A549 (cell line): ENCODE data around the gene HNF4A. TPM values are rescaled to one million over a fixed set of nuclear protein-coding genes. Genes with fewer than 3 reads are reported as not detected.

Experiments
- ATAC-seq, 2 experiments: fragments of 200-7000 bp in 1 of 2; fragments of >200 bp in 1 of 2; cut with Nextera tagmentation in 1 of 2; cut with Tn5 transposase in 1 of 2; 3 replicates each; pipeline versions ENCODE4 v1.8.0 to v1.9.1; 2018 to 2020; ENCODE audit warnings: mild to moderate bottlenecking in 1 of 2, moderate library complexity in 1 of 2
- CTCF ChIA-PET: fragments of 300-600 bp; sonication (Branson Sonifier 250); formaldehyde crosslinking; extraction: SDS; loops from one replicate; lab custom pipeline; 2021; ENCODE audit warnings: antibody characterized with exemption, inconsistent platforms; lab: Yijun Ruan, JAX
- POLR2A ChIA-PET: fragments of 350-600 bp; formaldehyde crosslinking; extraction: SDS; loops from one replicate; lab custom pipeline; 2021; ENCODE audit warnings: antibody characterized with exemption, inconsistent platforms; lab: Yijun Ruan, JAX
- DNase-seq, 2 experiments: peaks; one replicate each; pipeline versions ENCODE4 v3.0.0 to v3.0.0-alpha.2; 2011 to 2016; ENCODE audit warnings: low read depth in 1 of 2, low spot score in 1 of 2
- FAIRE-seq: peaks from 2 replicates; lab custom pipeline; 2011; peaks lifted over from hg19 to GRCh38; lab: Jason Lieb, UNC
- H3K27ac ChIP-seq, 2 experiments: fragments of >200 bp; sonication (Bioruptor Twin); formaldehyde crosslinking; 3 replicates each; pipeline ENCODE4 v1.5.1; 2016 to 2017
- H3K4me1 ChIP-seq: fragments of >200 bp; sonication (Bioruptor Twin); formaldehyde crosslinking; 3 replicates; pipeline ENCODE4 v1.6.1; 2016
- H3K4me2 ChIP-seq: fragments of >200 bp; sonication (Bioruptor Twin); formaldehyde crosslinking; 3 replicates; pipeline ENCODE4 v1.6.1; 2016
- H3K4me3 ChIP-seq: fragments of >200 bp; sonication (Bioruptor Twin); formaldehyde crosslinking; 3 replicates; pipeline ENCODE4 v1.5.1; 2016
- H3K9me3 ChIP-seq: fragments of >200 bp; sonication (Bioruptor Twin); formaldehyde crosslinking; 3 replicates; pipeline ENCODE4 v1.6.1; 2016
- BCL3 ChIP-seq: fragments of >200 bp; sonication (Bioruptor Twin); formaldehyde crosslinking; IDR thresholded peaks from 3 replicates; pipeline ENCODE4 v1.6.1; 2016
- CEBPB ChIP-seq, 2 experiments: fragments of >200 bp in 1 of 2; sonication (Bioruptor Twin) in 1 of 2; formaldehyde crosslinking in 1 of 2; IDR thresholded peaks; 2 replicates each; pipeline ENCODE4 v1.6.1; 2012 to 2016
- EP300 ChIP-seq, 2 experiments: fragments of >200 bp; sonication (Bioruptor Twin); formaldehyde crosslinking; IDR thresholded peaks; 2 replicates in 1 of 2; 3 replicates in 1 of 2; pipeline ENCODE4 v1.6.1; 2016 to 2017
- FOXS1 ChIP-seq: fragments of 250-450 bp; sonication (Bioruptor Pico); IDR thresholded peaks from 2 replicates; pipeline ENCODE4 v1.5.0; 2020; ENCODE audit warnings: mild to moderate bottlenecking, moderate library complexity
- HMGXB4 ChIP-seq: fragments of 250-450 bp; sonication (Bioruptor Pico); IDR thresholded peaks from 2 replicates; pipeline ENCODE4 v1.5.0; 2021; ENCODE audit warnings: mild to moderate bottlenecking, moderate library complexity, borderline replicate concordance
- HOXA7 ChIP-seq: fragments of 250-450 bp; sonication (Bioruptor Pico); IDR thresholded peaks from 2 replicates; pipeline ENCODE4 v1.5.0; 2020; ENCODE audit warnings: mild to moderate bottlenecking, moderate library complexity
- HOXB13 ChIP-seq: fragments of 250-450 bp; sonication (Bioruptor Pico); IDR thresholded peaks from 2 replicates; pipeline ENCODE4 v1.5.0; 2020; ENCODE audit warnings: low read depth, mild to moderate bottlenecking, moderate library complexity
- HOXB5 ChIP-seq: fragments of 250-450 bp; sonication (Bioruptor Pico); IDR thresholded peaks from 2 replicates; pipeline ENCODE4 v1.5.0; 2020; ENCODE audit warnings: mild to moderate bottlenecking, moderate library complexity
- MAZ ChIP-seq: fragments of 150-350 bp; IDR thresholded peaks from 2 replicates; pipeline ENCODE4 v1.6.1; 2014; ENCODE audit warnings: antibody characterized with exemption, low read depth, low read length, borderline replicate concordance
- NFE2L2 ChIP-seq: fragments of 150-350 bp; conservative IDR thresholded peaks from 2 replicates; pipeline ENCODE4 v1.6.1; 2014; ENCODE audit warnings: low read length
- POLR2A ChIP-seq: IDR thresholded peaks from 2 replicates; pipeline ENCODE4 v1.6.1; 2012; ENCODE audit warnings: mild to moderate bottlenecking, low read length
- POLR2AphosphoS2 ChIP-seq: conservative IDR thresholded peaks from 2 replicates; pipeline ENCODE4 v1.6.1; 2012; ENCODE audit warnings: low read length, improper control_type of control experiment, inconsistent platforms
- RAD21 ChIP-seq, 2 experiments: fragments of >200 bp in 1 of 2; sonication (Bioruptor Twin) in 1 of 2; formaldehyde crosslinking in 1 of 2; IDR thresholded peaks in 1 of 2; conservative IDR thresholded peaks in 1 of 2; 2 replicates in 1 of 2; 3 replicates in 1 of 2; pipeline ENCODE4 v1.6.1; 2012 to 2018; ENCODE audit warnings: inconsistent platforms in 1 of 2
- RCOR1 ChIP-seq: fragments of 150-350 bp; IDR thresholded peaks from 2 replicates; pipeline ENCODE4 v1.6.1; 2014; ENCODE audit warnings: antibody characterized with exemption, low read length, low read depth
- RFX5 ChIP-seq: fragments of 450-650 bp; IDR thresholded peaks from 2 replicates; pipeline ENCODE4 v1.7.1; 2014; ENCODE audit warnings: antibody characterized with exemption, mild to moderate bottlenecking, moderate library complexity
- ZC3H11A ChIP-seq: fragments of 450-650 bp; IDR thresholded peaks from 2 replicates; pipeline ENCODE4 v1.6.1; 2014; ENCODE audit warnings: antibody characterized with exemption, mild to moderate bottlenecking
- ZFP36 ChIP-seq: fragments of 450-650 bp; IDR thresholded peaks from 2 replicates; pipeline ENCODE4 v1.6.1; 2014; ENCODE audit warnings: borderline replicate concordance; ENCODE audit not compliant: partially characterized antibody
- ZNF302 ChIP-seq: fragments of 250-450 bp; sonication (Bioruptor Pico); IDR thresholded peaks from 2 replicates; pipeline ENCODE4 v1.9.0; 2021; ENCODE audit warnings: inconsistent platforms, mild to moderate bottlenecking, moderate library complexity
- WGBS: methylation state at CpG from one replicate; pipeline ENCODE4 v1.1.6; 2017; ENCODE audit errors: missing lambda C conversion rate; 5-methylcytosine and 5-hydroxymethylcytosine counted together
- polyA plus RNA-seq, 4 experiments: library from polyadenylated mRNA; depleted of rRNA in 3 of 4; stranded (reverse); fragments of >200 nt; fragmentation: RNase III in 1 of 4; extraction: RNeasy Plus Mini Kit Qiagen cat#74134 plus additional on column Dnase treatment in 1 of 4; gene quantifications; 2 replicates in 3 of 4; 3 replicates in 1 of 4; pipeline ENCODE4 v1.2.3, GENCODE V29; 2011 to 2017
- TF ChIP-seq, protein P1 (sequence below): IDR thresholded peaks from 2 replicates; pipeline ENCODE4 v1.6.1; 2012

Gene HNF4A
- polyA plus RNA-seq, 2 of the 4 experiments (the other 2 are of a cell fraction): 20.0 to 26.2 TPM

DNA sequence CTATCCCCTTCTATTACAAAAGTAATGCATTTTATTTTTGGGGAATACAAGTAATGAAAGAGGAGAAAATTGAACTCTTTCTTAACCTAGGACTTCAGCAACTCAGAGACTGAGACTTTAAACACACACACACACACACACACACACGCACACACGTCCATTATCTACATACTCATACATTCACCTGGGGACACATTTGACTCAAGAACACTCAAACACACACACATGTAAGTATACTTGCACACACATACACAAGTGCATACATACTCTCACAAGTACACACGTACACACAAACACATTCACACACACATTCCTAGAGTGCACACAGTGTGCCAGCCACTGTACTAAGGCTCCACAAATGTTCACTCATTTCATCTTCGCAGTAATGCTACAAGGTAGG is 20.8 kb upstream of the HNF4A start:
- Histone ChIP-seq H3K9me3 (no peaks in the 10 kb centered on the region), H3K4me2 (no peak overlapping the region), H3K27ac (no peak overlapping the region; a peak in 1 of 6 replicates), H3K4me1 (peaks cover 18% of the 10 kb centered on the region; the same call in 1 of the 3 replicates), H3K4me3 (no peak overlapping the region)
- DNase-seq: no peak
- no peak for ATAC-seq
- CTCF ChIA-PET: no interaction called here
- FAIRE-seq: no peak
- POLR2A ChIA-PET: no interaction called here
- 87% methylated on average over 4 of the region's 4 CpGs for WGBS
- TF ChIP-seq ZFP36: no peak
- no peak for TF ChIP-seq POLR2AphosphoS2
- no peak for TF ChIP-seq BCL3
- TF ChIP-seq RCOR1: no peak
- no peak for TF ChIP-seq RAD21 (conservative IDR thresholded peaks at IDR 0.05 in 1 of 2, IDR thresholded peaks at IDR 0.05 in 1 of 2)
- no peak for TF ChIP-seq NFE2L2
- TF ChIP-seq, protein P1, sequence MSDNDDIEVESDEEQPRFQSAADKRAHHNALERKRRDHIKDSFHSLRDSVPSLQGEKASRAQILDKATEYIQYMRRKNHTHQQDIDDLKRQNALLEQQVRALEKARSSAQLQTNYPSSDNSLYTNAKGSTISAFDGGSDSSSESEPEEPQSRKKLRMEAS: no peak
- no peak for TF ChIP-seq EP300 (IDR thresholded peaks at IDR 0.05)
- TF ChIP-seq MAZ: no peak

- ChIA-PET POLR2A (no interaction called here), CTCF (interaction anchor here (0.6 to 1.0 kb wide), 2 partner anchors 19 to 24 kb away, joined by 3 to 5 read pairs; partner anchors contain the start of gene FITM2)
- Histone ChIP-seq H3K27ac (peak overlapping the region in 1 of 2 experiments; percentile 33; a peak in 2 of 6 replicates), H3K4me1 (peaks cover 18% of the 10 kb centered on the region; the same call in 1 of the 3 replicates)
- DNase-seq (no peak), FAIRE-seq (no peak), ATAC-seq (no peak)
- WGBS: 91% methylated on average over 2 of the region's 2 CpGs
- TF ChIP-seq, protein P1: no peak
- no peak for TF ChIP-seq ZC3H11A
- no peak for TF ChIP-seq ZNF302 (CRISPR knock-in tag)
- TF ChIP-seq NFE2L2: no peak
- TF ChIP-seq HOXB5 (CRISPR knock-in tag): no peak
- no peak for TF ChIP-seq HOXB13 (CRISPR knock-in tag)
- no peak for TF ChIP-seq HOXA7 (CRISPR knock-in tag)
- TF ChIP-seq CEBPB (IDR thresholded peaks at IDR 0.05): no peak
- TF ChIP-seq RFX5: no peak
- TF ChIP-seq, all 56 proteins: peak for 0
- Histone ChIP-seq H3K9me3 (no peaks in the 10 kb centered on the region), H3K4me3 (no peak overlapping the region), H3K4me2 (no peak overlapping the region)
These were observed 19.8 kb upstream of the HNF4A start for GRCh38 chr20:44335675-44336074.

DNA sequence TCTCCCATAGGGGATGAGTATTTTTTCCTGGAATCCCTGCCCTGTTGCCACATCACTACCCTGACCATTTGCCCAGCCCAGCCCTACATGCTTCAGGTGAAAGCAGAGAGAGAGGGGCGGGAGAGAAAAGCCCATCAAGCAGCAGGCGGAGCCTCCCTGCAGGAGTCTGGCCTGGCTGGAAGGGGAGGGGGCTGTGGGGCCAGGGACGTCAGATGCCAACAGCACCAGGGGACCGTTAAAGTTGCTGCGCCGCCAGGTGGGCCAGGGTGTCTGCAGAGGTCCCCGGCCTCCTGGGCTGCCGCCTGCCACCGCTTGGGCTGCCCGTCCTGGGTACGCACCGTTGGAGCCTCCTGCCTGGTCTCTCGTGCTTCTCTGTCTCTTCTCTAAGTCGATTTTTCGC is 19.4 kb upstream of the HNF4A start:
- H3K4me3 ChIP-seq: no peak overlapping the region
- FAIRE-seq: no peak
- no peak for TF ChIP-seq POLR2A
- no peak for TF ChIP-seq BCL3
- no peak for TF ChIP-seq HMGXB4 (CRISPR knock-in tag)
- no peak for TF ChIP-seq FOXS1
- no peak for TF ChIP-seq NFE2L2
- TF ChIP-seq RFX5: no peak
- TF ChIP-seq, all 56 proteins: peak for 0
- peak overlapping the region in 1 of 2 experiments; percentile 33; a peak in 2 of 6 replicates for H3K27ac ChIP-seq
- peak in 1 of 2 experiments; percentile 30; a peak in 2 of 6 replicates for ATAC-seq
- H3K9me3 ChIP-seq: no peaks in the 10 kb centered on the region
- CTCF ChIA-PET: interaction anchor here (0.6 to 1.0 kb wide), 2 partner anchors 19 to 25 kb away, joined by 3 to 5 read pairs; partner anchors contain the start of gene FITM2
- DNase-seq: no peak
- peaks cover 18% of the 10 kb centered on the region; the same call in 1 of the 3 replicates for H3K4me1 ChIP-seq
- POLR2A ChIA-PET: no interaction called here
- H3K4me2 ChIP-seq: peak overlapping the region; percentile 28; the same call in 1 of the 3 replicates
- WGBS: 78% methylated on average over 15 of the region's 15 CpGs
